Measurements from ENCODE around the gene SLC66A2.
"Not testable (repeated sequence)": the region's sequence is repeated elsewhere in the genome, so short reads cannot be mapped to it uniquely, and the experiment has no call there.

SLC66A2 gene

DNA sequence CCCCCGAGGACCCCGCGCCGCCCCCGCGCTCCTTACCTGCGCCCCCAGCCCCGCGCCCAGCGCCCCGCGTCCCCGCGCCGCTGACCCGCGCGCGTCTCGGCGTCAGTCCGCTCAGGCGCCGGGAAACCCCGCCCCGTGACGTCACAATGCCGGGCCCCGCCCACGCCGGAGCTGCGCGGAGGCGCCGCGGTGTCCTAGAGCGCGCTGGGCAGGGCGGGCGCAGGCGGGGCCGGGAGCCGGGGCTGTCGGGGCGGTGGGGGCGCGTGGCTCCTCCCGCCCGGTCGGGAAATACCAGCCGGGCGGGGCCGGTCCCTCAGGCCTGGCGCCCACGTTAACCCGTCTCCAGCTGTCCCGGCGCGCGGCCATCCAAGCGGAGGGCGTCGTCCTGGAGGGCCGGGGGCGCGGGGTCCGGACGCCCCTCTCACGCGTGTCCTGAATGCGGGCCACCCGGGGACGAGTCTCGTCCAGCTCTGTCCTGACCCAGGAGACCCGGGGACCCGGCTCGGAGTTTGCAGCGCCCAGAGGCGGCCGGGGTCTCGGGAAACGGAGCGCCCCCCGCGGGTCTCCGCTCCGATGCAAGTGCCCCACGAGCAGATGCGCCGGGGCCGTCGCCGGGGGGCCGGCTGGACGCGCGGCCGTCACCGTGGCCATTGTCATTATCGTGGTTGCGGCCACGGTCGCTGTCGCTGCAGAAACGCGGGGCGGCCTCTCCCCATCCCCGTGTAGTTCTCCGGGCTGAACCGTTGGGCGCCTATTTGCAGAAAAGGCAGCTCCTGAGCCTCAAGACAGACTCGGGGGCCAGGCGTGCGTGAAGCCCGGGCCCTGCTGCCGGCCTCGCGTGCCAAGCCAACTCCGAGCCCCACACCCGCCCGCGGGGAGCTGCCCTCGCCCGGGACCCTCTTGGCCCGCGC is at the start of gene SLC66A2:
Gene SLC66A2 (minus strand): TSS at position 109 of the 911 bp plus-strand sequence. CDS start 727 bp downstream, outside the sequence.
- DNase-seq = peak in 55 of 56 donors; percentile 22 to 95 (median 80)

DNA sequence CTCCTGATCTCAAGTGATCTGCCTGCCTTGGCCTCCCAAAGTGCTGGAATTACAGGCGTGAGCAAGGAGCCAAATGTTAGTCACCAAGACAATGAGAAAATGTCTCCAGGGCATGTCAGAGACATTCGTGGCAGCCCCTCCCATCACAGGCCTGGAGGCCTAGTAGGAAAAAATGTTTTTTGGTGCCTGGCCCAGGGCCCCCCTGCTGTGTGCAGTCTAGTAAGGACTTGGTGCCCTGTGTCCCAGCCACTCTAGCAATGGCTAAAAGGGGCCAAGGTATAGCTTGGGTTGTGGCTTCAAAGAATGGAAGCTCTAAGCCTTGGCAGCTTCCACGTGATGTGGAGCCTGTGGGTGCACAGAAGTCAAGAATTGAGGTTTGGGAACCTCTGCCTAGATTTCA is 49.4 kb upstream of the SLC66A2 start:
- no peak for DNase-seq

DNA sequence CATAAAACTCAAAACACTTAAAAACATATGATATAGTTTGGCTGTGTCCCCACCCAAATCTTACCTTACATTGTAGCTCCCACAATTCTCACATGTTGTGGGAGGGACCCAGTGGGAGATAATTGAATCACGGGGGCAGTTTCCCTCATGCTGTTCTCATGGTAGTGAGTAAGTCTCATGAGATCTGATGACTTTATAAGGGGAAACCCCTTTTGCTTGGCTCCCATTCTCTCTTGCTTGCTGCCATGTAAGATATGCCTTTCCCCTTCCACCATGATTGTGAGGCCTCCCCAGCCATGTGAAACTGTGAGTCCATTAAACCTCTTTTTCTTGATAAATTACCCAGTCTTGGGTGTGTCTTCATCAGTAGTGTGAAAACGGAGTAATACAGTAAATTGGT is 48.2 kb upstream of the SLC66A2 start:
- DNase-seq = not testable (repeated sequence)

DNA sequence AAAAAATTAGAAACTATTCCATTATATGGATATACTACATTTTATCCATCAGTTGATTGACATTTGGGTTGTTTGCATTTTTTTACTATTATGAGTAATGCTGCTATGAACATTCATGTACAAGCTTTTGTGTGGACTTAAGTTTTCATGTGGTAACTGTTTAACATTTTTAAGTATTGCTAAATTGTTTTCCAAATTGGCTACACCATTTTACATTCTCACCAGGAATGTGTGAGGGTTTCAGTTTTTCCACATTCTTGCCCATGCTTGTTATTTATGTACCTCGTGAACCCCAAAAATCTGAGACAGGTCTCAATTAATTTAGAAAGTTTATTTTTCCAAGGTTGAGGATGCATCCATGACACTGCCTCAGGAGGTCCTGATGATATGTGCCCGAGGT is 40.0 kb upstream of the SLC66A2 start:
- DNase-seq = no peak

DNA sequence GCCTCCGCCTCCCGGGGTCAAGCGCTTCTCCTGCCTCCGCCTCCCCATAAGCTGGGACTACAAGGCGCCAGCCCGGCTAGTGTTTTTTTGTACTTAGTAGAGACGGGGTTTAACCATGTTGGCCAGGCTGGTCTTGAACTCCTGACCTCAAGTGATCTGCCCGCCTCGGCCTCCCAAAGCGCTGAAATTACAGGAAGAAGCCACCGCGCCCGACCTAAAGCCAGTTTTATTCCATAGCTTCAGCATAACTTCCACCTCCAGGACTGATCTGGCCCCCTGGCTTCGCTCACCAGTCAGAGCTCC is 37.7 kb upstream of the SLC66A2 start:
- peak in 1 of 56 donors; percentile 44 for DNase-seq

DNA sequence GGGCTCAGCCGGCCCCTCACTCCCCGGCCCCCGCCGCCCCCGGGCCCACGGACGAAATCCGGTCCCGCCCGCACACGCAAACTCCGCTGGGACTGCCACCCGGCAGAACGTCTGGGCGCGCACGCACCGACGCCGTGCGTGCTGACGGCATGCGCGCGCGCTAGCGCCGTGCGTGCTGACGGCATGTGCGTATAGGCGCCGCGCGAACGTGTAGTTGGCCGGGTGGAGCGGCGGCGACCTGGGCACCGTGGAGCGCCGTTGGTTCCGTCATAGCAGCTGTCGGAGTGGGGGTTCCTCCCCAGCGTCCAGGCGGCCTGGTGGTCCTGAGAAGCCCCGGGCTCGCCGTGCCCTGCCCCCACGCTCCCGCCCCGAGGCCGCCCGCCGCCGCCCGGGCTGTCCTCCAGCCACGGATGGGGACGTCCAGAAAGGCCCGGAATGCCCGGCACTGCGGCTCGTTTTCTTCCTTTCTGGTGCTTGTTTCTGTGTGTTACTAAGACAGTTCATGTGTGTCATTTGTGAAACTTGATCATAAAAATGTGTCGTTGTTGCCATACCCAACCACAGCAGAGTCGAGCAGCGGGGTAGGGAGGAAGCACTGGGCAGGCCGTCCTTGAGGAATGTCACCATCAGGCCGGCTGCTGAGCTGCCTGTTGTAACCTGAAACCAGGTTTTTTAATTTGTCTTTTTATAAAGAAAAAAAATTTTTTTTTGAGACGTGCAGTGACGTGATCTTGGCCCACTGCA is 37.2 kb upstream of the SLC66A2 start, which contains the start of gene TXNL4A:
Gene TXNL4A (minus strand): TSS at position 113 of the 744 bp plus-strand sequence. CDS start 171 bp downstream, outside the sequence.
- peak; percentile 10 to 89 (median 75) for DNase-seq

DNA sequence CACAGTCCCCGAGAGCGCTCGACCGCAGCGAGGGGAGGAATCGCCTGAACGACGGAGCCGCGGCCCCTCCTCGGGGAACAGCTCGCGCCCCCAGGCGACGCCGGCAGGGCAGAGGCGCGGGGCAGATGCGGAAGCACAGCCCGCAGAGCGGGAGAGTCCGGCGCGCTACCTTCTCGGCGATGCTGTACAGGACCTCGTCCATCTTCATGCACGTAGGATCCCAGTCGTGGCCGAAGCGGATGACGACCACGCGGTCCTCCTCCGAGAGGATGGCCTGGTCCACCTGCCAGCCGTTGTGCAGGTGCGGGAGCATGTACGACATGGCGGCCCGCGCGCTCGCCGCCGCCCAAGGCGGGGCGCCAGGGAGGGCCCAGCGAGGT is 36.6 kb upstream of the SLC66A2 start:
- peak in 29 of 56 donors; percentile 52 to 89 (median 68) for DNase-seq

DNA sequence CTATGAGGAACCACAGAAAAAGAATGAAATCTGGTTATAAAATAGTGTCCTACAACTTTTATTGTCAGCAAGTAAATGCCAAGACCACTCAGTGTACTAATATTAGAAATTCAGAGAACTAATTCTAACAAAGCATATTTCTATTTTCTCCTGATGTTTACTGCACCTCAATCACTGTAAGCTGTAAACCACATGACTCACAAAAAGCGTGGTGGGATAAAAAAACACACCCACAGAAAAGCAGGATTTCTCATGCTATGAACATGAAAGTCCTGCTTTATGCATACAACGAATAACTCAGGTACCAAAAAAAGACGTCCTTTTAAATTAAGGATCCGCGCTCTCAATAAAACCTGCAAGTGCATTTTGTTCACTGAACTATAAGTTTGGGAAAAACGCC is 36.1 kb upstream of the SLC66A2 start:
- no peak for DNase-seq

DNA sequence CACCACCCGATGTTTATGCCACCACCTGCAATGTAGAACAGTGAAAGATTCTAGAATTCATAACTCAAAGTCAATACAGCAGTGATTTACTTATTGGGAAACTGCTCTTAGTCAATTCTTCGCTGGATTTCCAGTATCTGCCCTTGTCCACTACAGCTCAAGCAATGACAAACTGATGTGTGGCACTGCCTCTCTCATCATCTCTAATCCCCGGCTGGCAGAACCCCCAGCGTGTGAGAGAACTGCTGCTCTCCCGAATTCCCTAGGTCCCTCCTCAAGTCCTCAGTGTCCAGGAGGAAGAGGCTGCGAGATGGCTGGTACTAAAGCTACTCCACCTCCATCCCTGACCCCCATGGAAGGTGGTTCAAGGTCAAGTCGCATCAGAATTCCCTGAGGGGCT is 35.3 kb upstream of the SLC66A2 start:
- DNase-seq = no peak

DNA sequence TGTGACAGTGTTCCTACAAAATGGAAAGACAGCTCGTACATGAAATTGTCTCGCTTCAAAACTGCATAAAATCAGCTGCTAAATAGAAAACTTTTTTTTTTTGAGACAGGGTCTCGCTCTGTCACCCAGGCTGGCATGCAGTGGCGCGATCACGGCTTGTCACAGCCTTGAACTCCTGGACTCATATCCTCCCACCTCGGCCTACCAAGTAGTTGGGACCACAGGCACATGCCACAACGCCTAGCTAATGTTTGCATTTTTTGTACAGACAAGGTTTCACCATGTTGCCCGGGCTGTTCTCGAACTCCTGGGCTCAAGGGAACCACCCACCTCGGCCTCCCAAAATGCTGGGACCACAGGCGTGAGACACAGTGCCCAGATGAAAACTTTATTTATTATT is 33.7 kb upstream of the SLC66A2 start:
- DNase-seq = no peak

DNA sequence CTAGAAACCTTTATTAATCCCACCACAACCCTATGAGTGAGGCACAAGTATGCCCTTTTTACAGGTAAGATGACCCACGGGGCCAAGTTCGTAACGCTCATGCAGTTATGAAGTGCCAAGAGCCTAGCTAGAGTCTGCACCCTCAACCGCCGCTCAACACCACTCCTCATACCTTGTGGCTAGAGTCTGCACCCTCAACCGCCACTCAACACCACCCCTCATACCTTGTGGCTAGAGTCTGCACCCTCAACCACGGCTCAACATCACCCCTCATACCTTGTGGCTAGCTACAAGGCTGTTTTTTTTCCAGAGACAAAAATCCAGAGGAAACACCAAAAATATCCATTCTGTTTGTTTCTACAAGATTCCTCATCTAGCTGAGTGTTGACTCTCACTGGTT is 32.3 kb upstream of the SLC66A2 start:
- DNase-seq = no peak

DNA sequence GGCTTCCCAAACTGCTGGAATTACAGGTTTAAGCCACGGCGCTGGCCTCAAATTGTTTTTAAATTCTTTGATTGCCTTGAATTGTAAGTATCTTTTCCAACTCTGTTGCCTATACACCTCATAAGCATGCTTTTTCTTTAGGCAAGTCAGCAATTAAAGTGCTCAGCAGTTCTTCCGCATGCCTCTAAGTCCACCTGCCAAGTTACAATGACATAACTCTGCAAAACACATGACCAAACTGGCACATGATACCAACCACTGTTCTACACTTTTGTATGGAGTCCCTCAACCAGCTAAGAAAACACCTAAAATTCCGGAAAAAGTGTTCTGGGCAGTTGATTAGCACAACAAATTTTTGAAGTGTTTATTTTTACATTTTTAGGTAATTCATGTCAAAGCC is 31.8 kb upstream of the SLC66A2 start:
- no peak for DNase-seq

DNA sequence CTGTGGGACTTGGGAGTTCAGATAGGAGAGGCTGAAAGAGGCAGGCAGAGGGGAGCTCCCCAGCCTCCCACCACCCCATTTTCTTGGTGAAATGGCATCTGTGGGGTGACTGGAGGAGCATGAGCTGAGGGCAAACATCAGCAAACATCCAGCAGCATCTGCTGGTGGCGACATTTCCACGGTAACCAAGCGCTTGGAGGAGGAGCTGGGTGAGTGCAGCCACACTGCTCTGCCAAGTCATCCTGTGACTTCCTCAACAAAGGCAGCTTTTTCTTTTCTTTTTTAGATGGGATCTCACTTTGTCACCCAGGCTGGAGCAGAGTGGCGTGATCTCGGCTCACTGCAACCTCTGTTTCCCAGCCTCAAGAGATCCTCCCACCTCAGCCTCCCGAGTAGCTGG is 31.3 kb upstream of the SLC66A2 start:
- peak in 34 of 56 donors; percentile 10 to 71 (median 38) for DNase-seq

DNA sequence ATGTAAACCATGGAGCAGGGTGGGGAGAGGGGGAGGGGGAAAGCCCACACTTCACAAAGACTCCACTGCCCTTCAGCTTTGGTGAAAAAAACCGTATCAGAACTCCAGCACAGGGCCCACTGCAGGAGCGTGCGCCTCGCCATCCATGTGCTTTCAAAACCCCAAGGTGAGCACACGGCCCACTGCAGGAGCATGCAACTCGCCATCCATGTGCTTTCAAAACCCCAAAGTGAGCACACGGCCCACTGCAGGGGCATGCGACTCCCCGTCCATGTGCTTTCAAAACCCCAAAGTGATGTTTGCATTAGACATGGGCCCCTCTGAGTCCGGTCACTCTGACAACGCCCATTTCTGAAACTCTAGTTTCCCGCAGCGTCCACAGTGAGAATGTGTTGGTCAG is 29.1 kb upstream of the SLC66A2 start:
- DNase-seq = no peak

DNA sequence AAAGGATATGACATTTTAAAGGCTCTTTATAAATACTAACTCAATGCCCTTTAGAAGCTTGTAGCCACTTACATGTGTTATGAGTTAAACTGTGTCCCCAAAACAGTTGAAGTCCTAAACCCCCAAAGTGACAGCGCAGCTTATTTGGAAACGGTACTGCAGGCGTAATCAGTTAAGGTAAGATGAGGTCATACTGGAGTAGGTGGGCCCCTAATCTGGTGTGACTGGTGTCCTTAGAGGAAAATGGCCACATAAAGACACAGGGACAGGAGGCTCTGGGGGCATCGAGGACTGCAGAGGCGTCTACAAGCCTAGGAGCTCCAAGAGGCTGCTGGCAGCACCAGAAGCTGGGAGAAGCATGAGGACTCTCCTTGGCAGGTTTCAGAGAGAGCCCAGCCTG is 28.4 kb upstream of the SLC66A2 start:
- no peak for DNase-seq

DNA sequence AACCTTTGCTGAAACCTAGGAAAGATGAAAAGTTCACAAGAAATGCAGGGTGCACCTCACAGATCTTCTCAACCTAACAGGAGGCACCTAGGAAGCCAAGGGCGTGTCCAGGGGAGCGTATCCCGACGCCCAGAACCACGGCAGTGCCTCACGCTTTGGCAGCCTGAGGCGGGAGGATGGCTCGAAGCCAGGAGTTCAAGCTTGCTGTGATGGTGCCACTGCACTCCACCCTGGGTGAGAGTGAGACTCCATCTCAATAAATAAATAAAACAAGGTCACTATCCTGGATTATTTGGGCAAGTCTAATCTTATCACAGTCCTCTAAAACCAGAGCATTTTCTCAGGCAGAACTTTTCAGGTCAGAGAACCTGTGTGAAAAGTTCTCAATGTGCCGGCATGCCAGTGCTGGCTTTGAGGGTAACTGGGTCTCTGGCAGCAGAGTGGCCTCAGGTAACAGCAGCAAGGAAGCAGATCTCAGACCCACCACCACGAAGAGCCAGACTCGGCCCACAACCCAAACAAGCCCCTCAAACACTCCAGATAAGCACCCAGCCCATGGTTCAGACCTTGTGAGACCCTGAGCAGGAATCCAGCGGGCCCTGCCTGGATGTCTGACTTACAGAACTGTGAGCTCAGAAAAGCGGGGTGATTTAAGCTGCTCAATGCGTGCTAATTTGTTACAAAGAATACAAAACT is 24.7 kb upstream of the SLC66A2 start:
- DNase-seq = no peak

DNA sequence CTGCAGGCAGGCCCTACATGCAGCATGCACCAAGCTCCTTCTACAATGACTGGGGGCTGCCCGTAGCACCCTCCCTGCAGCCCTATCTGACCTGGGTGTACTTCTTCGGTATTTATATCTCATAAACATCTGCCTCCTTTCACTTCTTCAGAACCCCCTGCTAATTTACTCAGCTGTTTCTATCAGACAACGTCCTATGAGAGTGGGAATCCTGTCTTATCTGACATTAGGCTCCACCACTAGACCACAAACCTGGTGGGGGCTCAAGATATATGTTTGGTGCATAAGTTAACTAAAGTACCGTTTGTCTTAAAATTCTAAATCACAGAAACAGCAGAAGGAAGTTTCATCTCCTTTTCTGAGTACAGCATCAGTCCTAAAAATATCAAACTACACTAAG is 23.6 kb upstream of the SLC66A2 start:
- DNase-seq = no peak

DNA sequence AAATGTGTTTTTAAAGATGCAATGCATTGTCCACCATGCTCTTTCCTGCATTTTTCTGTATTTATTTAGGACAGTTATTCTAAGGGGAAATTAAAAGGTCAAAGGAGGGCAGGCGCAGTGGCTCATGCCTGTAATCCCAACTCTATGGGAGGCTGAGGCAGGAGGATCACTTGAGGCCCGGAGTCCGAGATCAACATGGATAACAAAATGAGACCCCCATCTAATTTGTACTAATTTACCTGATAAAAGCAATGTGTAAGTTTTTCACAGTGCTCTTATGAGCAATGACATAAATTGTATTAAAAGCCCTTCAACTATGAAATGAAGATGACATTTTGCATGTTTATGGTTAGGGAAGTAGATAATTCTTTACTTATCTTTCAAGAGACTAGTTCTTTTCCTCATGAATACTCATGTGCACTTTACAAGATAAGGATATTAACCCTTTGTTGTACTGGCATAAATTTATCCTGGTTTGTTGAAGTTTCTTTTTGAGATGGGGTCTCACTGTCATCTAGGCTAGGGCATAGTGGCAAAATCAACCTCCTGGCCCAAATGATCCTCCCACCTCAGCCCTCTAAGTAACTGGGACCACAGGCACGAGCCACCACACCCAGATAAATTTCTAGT is 22.7 kb upstream of the SLC66A2 start:
- DNase-seq = no peak

DNA sequence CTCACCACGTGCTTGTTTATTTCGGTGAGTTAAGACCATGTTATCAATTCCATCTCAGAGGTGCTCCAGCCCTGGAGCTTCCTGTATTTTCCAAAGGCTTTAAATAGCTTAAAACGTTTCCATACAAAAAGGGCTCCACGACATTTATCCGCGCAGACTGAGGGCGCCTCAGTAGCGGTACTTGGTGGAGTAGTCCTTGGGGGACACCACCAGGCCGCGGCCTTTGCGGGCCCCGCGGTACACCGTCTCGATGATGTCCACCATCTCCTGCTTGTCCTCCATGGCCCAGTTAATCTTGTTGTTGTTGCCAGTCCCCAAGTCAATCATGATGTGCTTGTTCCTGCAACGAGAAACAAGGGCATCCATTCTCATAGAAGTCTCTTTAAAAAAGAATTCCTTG is 22.1 kb upstream of the SLC66A2 start:
- no peak for DNase-seq

DNA sequence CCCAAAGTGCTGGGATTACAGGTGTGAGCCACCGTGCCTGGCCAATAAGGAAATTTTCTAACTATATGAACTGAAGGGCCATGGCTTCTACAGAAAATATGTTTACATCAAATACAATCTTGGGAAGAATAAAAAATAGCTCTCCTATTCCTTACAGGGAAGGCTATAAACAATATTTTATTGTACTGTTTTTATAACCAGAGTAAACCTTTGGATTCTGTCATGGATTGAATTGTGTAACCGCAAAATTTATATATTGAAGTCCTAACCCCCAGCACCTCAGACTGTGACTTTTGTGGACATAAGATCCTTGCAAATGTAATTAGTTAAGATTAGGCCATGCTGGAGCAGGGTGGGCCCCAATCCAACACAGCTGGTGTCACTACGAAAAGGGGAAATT is 21.3 kb upstream of the SLC66A2 start:
- DNase-seq = no peak

DNA sequence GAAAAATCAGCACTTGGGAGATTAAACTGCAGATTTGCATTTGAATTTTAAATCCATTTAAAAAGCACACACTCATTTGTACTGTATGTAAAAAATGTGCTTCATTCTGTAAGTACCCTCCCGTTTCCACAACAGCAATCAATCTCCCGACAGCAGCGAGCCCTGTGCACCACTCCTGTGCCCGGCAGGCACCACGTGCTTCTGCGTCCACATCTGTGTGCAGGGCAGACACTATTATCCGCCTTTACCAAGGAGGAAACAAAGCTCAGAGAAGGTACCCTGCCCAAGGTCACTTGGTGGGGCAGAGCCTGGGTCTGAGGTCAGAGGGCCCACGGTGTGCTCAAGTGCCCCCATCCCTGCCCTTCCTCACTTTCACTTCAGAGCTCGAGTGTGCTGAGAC is 20.5 kb upstream of the SLC66A2 start:
- no peak for DNase-seq
